Fibroblast of lung (primary cell): ENCODE results near the gene SELENON. TPM values are rescaled to one million over a fixed set of nuclear protein-coding genes. Genes with fewer than 3 reads are reported as not detected.

Source experiments
- DNase-seq, 2 donors: peaks; one replicate each; pipeline versions ENCODE4 v3.0.0 to v3.0.0-alpha.2; 2010; ENCODE audit warnings: low read depth in 2 of 2
- H2AFZ ChIP-seq: 2 replicates; pipeline ENCODE4 v1.5.1; 2012; ENCODE audit warnings: low read length, control low read depth, inconsistent platforms
- H3K27ac ChIP-seq: 2 replicates; pipeline ENCODE4 v1.5.1; 2011; ENCODE audit warnings: low read length, control low read depth; ENCODE audit not compliant: insufficient read depth
- H3K27me3 ChIP-seq: 2 replicates; pipeline ENCODE4 v1.5.1; 2011; ENCODE audit warnings: mild to moderate bottlenecking, low read length; ENCODE audit not compliant: control insufficient read depth, insufficient read depth
- H3K36me3 ChIP-seq: 2 replicates; pipeline ENCODE4 v1.5.1; 2011; ENCODE audit warnings: low read length; ENCODE audit not compliant: control insufficient read depth, insufficient read depth
- H3K4me1 ChIP-seq: 2 replicates; pipeline ENCODE4 v1.5.1; 2011; ENCODE audit warnings: low read length; ENCODE audit not compliant: control insufficient read depth, insufficient read depth; ENCODE audit errors: extremely low read depth
- H3K4me2 ChIP-seq: 2 replicates; pipeline ENCODE4 v1.5.1; 2011; ENCODE audit warnings: low read length, control low read depth; ENCODE audit not compliant: insufficient read depth; ENCODE audit errors: extremely low read depth
- H3K4me3 ChIP-seq, 4 experiments: fragments of 200-600 bp in 1 of 4; sonication (generic) in 1 of 4; replicated peaks in 1 of 4; 2 replicates each; pipeline ENCODE4 v1.5.1; 2011 to 2016; ENCODE audit warnings: low read length in 4 of 4, low read depth in 3 of 4, mild to moderate bottlenecking in 3 of 4, control low read depth in 2 of 4, inconsistent platforms in 1 of 4, mixed read lengths in 1 of 4; ENCODE audit not compliant: insufficient read depth in 1 of 4; ENCODE audit errors: control extremely low read depth in 1 of 4
- H3K79me2 ChIP-seq: 2 replicates; pipeline ENCODE4 v1.5.1; 2012; ENCODE audit warnings: mild to moderate bottlenecking, low read length, inconsistent platforms; ENCODE audit not compliant: control insufficient read depth, insufficient read depth
- H3K9ac ChIP-seq: 2 replicates; pipeline ENCODE4 v1.5.1; 2011; ENCODE audit warnings: mild to moderate bottlenecking, low read length, control low read depth; ENCODE audit not compliant: insufficient read depth
- H3K9me3 ChIP-seq: 2 replicates; pipeline ENCODE4 v1.5.1; 2012; ENCODE audit warnings: low read depth, low read length; ENCODE audit not compliant: control insufficient read depth, insufficient read depth
- H4K20me1 ChIP-seq: 2 replicates; pipeline ENCODE4 v1.5.1; 2011; ENCODE audit warnings: low read length; ENCODE audit not compliant: control insufficient read depth, insufficient read depth; ENCODE audit errors: extremely low read depth
- CTCF ChIP-seq, 2 donors: IDR thresholded peaks in 1 of 2; conservative IDR thresholded peaks in 1 of 2; 1 replicate in 1 of 2; 2 replicates in 1 of 2; pipeline ENCODE4 v1.5.1; 2011 to 2012; ENCODE audit warnings: low read length in 2 of 2, control low read depth in 1 of 2, inconsistent platforms in 1 of 2, low read depth in 1 of 2, mild to moderate bottlenecking in 1 of 2
- EZH2 ChIP-seq: IDR thresholded peaks from 2 replicates; pipeline ENCODE4 v1.5.1; 2012; ENCODE audit warnings: low read length, control low read depth, mild to moderate bottlenecking; ENCODE audit errors: missing control alignments
- polyA plus RNA-seq, 2 donors: library from polyadenylated mRNA; depleted of rRNA in 1 of 2; stranded (reverse) in 1 of 2; unstranded in 1 of 2; fragments of >200 nt; gene quantifications; 2 replicates each; pipeline ENCODE4 v1.2.1, GENCODE V29; 2011 to 2012; ENCODE audit warnings: missing spikeins in 1 of 2
- total RNA-seq: library from RNA; depleted of rRNA; stranded (reverse); fragments of >200 nt; gene quantifications from 2 replicates; pipeline ENCODE4 v1.2.1, GENCODE V29; 2014

Gene SELENON
- total and polyA plus RNA-seq, 2 donors (not counting 1 experiment from before 2014, with no cell fraction given): 19.3 to 67.6 TPM

DNA sequence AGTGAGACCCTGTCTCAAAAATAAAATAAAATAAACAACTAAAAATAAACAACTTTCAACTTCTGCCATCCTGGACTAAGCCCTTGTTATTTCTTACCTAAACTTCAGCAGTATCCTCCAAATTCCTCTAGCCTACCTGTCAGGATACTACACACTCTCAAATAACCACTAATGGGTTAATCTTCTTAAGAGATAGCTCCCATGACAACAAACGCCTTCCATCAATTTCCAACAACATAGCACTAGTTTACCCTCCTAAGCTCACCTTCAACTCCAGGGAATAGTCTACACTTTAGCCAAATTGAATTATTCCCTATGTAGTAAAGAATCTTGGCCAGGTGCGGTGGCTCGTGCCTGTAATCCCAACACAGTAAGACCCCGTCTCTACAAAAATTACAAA lies 47.9 kb downstream of the SELENON start:
- no peak for TF ChIP-seq EZH2
- no peak for TF ChIP-seq CTCF (conservative IDR thresholded peaks at IDR 0.05 in 1 of 2, IDR thresholded peaks at IDR 0.05 in 1 of 2; ENCODE audit: low read depth in 1 of 2, low read length in 2 of 2)

GRCh38 chr1:25848531-25848930 lies 48.5 kb downstream of the SELENON start:
- H3K36me3 ChIP-seq: no peaks in the 10 kb centered on the region
- H3K4me2 ChIP-seq: no peak overlapping the region
- H2AFZ ChIP-seq: peak overlapping the region; percentile 55
- H3K27ac ChIP-seq: no peak overlapping the region
- no peaks in the 10 kb centered on the region for H3K9me3 ChIP-seq
- no peak for DNase-seq
- no peaks in the 10 kb centered on the region for H3K79me2 ChIP-seq
- H4K20me1 ChIP-seq: no peaks in the 10 kb centered on the region
- no peak overlapping the region for H3K9ac ChIP-seq
- TF ChIP-seq EZH2: no peak
- TF ChIP-seq CTCF (conservative IDR thresholded peaks at IDR 0.05 in 1 of 2, IDR thresholded peaks at IDR 0.05 in 1 of 2; ENCODE audit: low read depth in 1 of 2, low read length in 2 of 2): no peak
- H3K4me1 ChIP-seq: no peaks in the 10 kb centered on the region
- H3K27me3 ChIP-seq: no peaks in the 10 kb centered on the region
- no peak overlapping the region for H3K4me3 ChIP-seq

More for the DNA sequence above, 47.9 kb downstream of the SELENON start:
- Histone ChIP-seq H2AFZ (no peak overlapping the region), H3K79me2 (no peaks in the 10 kb centered on the region), H4K20me1 (no peaks in the 10 kb centered on the region), H3K36me3 (no peaks in the 10 kb centered on the region), H3K4me3 (no peak overlapping the region), H3K27ac (no peak overlapping the region), H3K9me3 (no peaks in the 10 kb centered on the region), H3K4me2 (no peak overlapping the region), H3K9ac (no peak overlapping the region), H3K27me3 (no peaks in the 10 kb centered on the region), H3K4me1 (no peaks in the 10 kb centered on the region)
- DNase-seq: no peak

DNA sequence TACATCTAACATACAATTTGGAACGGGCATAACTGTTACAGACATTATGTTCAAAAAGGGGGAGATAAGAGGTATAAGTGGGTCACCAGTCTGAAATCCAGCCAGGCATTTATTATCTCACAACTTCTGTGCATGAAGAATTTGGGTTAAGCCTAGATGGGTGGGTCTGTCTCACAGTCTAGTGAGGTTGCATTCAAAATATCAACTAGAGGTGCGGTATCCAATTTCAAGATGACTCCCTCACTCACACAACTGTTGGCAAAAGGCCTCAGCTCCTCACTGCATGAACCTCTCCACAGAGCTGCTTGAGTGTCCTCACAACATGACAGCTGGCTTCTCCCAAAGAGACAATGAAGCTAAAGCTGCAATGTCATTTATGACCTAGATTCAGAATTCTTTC lies 54.6 kb downstream of the SELENON start:
- H3K9ac ChIP-seq: no peak overlapping the region
- H3K4me3 ChIP-seq: no peak overlapping the region
- H3K27ac ChIP-seq: no peak overlapping the region
- H3K4me2 ChIP-seq: no peak overlapping the region
- no peak for DNase-seq
- H2AFZ ChIP-seq: no peak overlapping the region
- H3K4me1 ChIP-seq: peaks cover 4% of the 10 kb centered on the region
- H4K20me1 ChIP-seq: no peaks in the 10 kb centered on the region
- TF ChIP-seq CTCF (conservative IDR thresholded peaks at IDR 0.05 in 1 of 2, IDR thresholded peaks at IDR 0.05 in 1 of 2; ENCODE audit: low read depth in 1 of 2, low read length in 2 of 2): no peak
- TF ChIP-seq EZH2: no peak
- H3K36me3 ChIP-seq: no peaks in the 10 kb centered on the region
- H3K79me2 ChIP-seq: peaks cover 5% of the 10 kb centered on the region
- no peaks in the 10 kb centered on the region for H3K27me3 ChIP-seq
- H3K9me3 ChIP-seq: no peaks in the 10 kb centered on the region
